NCI-H2227 (cell line): ENCODE measurements around the gene HHAT.
"Not testable (repeated sequence)": the region's sequence is repeated elsewhere in the genome, so short reads cannot be mapped to it uniquely, and the experiment has no call there.

Source experiments
- DNase-seq: peaks from one replicate; lab custom pipeline; 2025; ENCODE audit not compliant: unreplicated experiment; lab: John Stamatoyannopoulos, UW

HHAT gene

DNA sequence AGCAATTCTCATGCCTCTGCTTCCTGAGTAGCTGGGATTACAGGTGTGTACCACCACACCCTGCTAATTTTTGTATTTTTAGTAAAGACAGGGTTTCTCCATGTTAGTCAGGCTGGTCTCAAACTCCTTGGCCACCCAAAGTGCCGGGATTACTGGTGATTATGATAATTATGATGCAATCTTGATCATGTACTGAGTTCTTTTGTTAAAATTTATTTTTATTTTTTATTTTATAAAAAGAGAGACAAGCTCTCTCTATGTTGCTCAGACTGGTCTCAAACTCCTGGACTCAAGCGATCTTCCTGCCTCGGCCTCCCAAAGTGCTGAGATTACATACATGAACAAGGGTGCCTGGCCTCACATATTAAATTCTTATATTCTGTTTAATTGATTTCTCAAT, 25.6 kb downstream of the HHAT start:
- not testable (repeated sequence) for DNase-seq

DNA sequence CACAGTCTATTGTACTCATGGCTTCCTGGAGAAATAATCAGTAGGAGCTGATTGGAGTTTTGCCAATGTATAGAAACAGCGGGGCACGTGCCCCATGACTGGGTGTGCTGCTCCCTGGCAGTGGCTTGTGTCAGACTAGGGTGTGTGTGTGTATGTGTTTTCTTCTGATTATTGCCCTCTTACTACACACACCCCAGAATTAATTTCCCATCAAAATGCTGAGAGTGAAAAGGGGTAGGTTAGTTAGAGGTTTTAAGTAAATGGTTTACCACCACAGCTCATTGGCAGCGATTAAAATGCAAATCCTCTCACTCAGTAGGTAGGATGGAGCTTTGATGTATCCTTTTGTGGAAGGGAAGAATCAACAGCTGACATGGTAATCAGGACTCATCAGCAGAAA, 29.9 kb downstream of the HHAT start:
- DNase-seq, result no peak

DNA sequence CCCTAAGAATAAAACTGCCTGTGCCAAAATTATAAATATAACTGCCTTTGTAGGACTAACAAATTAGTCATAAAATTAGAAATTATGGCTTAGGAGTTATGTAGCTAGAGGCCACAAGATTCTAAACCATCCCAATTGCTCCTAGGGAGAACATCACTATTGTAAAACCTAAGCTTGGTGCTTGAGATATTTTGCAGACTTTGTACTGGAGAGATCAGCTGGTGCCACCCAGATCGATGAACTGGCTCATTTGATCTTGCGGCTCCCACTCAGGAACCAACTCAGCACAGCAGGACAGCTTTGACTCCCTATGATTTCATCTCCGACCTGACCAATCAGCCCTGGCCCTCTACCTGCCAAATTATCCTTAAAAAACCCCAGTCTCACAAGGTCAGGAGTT, 30.6 kb downstream of the HHAT start:
- DNase-seq, result no peak

DNA sequence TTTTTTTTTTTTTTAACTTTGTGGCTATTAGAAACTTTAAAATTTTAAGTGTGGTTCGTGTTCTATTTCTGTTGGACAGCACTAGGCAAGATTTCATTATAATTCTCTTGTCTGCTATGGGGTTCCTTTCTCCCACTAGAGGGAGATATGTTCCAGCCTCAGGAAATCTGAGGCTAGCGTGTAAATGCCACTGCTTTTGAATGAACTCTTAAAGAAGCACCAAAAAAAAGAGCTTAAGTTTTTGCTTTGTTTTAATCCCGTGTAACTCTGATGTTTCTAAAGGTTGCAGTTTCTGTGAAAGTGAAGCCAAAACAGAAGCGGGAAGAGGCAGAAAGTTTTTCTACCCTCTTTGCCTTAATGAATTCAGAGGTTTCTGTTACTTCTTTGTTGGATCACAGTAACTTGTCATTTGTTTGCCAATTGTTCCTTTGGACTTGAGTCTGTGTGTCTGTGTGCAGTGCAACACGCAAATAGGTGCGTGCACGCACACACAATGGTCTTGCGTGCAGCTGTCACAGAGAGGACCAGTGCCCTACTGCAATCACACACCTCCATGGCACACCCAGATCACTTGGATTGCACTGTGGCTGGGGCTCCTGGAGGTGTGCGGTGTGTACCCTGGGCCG, 32.3 kb downstream of the HHAT start:
- DNase-seq, result peak; percentile 49

DNA sequence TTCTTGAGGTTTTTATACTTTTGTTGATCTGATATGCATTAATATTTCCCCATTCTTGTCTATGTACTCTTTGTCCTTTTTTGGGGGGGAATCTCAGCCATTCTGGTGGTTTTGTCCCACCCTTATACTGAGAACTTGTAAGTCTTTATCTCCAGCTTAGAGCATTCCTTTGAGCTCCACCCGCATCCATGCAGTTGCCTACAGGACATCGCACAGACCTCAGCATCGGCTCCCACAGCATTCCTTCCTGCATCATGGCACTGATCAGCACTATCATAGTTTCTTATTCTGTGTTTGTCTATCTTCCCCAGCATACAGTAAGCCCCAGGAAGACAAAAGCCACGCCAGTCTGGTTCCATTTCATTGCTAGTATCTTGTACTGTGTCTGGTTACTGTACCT, 33.0 kb downstream of the HHAT start:
- DNase-seq, result no peak

DNA sequence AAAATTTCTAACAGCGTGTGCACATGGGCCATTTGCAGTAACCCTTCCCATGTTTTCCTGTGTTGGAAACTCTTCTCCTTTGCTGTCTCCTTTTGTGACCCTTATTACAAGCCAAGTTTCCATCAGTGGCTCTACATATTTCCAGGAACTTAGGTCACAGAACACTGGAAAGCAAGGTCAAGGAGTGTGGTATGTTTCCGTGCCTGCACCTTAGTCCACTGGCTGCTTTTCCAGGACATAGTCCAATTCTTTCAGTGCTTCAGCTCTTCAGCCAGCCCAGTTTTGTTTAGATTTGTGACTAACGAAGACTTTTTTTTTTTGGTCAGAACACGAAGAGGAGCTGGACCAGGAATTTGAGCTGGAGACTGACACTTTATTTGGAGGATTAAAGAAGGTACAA, 33.8 kb downstream of the HHAT start:
- no peak for DNase-seq

DNA sequence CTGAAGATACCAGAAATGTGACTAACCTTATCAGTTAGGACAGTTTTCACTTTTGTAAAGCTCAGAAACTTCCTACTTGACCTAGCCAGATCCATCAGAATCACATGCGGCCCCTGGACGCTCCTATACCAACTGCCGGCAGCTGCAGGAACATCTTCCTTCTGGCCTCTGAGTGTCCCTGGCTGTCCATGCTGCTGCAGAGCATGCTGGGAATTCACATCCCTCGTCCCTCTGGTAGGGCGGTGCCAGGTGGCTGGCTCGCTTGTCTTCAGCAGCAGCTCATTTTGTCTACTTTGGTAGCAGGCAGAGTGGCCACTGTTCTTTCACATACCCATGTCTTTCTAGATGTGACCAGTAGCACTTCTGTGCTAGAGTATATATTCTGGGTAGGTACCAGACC, 34.4 kb downstream of the HHAT start:
- no peak for DNase-seq

DNA sequence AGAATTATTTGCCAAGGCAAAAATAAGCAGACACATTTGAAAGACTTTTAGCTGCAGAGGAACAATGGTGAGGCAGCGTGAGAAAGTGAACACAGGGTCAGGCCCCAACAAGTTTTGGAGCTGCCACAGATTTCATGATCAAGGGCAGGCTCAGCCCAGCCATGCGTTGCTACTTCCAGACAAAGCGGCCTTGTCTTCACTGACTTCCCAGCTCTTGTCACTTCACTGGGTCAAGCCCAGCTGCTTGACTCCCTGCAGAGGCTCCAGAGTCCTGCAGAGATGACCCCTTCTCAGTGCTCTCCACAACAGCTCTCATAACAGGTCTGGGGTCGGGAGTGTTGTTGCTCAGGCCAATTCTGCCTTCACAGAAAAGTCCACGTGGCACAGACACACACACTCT, 35.8 kb downstream of the HHAT start:
- no peak for DNase-seq

DNA sequence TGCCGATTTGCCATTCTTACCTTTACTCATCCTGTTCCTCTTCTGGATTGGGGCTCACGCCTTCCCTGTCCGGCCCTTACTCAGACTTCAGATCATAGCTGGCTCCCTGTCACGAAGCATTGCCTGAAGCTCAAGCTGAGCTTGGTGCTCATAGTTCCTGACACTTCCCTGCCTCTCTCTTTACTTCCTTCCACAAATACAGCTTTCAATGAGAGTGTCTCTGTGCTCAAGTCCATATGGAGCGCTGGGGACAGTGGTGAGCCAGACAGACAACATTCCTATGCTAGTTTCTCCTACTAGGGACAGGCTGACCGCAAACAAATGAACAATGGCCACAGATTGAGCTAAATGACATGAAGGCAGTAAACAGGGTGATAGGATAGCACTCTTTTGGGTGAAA, 38.1 kb downstream of the HHAT start:
- no peak for DNase-seq

DNA sequence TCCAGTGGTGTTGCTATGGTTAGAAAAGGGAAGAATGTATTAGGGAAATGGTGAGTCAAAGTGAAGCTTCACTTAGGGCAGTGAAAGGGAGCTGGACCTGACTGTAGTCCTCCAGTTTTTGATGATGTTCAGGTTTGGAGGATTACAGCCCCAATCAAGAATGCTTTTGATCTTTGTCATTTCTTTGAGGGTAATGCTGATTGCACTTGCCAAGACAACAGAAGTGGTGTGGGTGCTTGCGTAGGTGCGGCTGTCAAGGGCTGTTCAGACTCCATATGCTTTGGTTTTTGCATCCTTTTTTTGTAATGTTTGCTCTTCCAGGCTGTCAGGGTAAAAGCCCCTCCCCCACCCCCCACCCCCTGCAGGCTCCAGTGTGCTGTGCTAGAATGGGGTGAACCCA, 38.9 kb downstream of the HHAT start:
- DNase-seq, result no peak

DNA sequence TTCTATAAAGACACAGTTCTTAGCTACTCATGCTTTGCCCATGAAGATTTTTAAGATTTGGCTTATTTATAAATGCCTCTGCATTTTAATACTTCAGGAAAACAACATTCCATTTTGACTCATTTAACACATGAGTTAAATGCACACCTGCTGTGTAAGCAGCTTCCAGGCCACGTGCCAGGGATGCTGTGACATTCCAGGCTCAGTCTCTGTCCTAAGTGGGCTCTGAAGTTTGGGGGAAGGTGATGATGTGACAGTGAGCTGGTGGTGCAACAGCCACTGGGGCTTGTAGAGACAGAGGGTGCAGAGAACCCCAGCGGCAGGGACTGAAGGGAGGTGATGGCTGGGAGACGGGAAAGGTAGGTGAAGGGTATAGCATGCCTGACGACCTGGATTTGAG, 40.7 kb downstream of the HHAT start:
- DNase-seq, result no peak

DNA sequence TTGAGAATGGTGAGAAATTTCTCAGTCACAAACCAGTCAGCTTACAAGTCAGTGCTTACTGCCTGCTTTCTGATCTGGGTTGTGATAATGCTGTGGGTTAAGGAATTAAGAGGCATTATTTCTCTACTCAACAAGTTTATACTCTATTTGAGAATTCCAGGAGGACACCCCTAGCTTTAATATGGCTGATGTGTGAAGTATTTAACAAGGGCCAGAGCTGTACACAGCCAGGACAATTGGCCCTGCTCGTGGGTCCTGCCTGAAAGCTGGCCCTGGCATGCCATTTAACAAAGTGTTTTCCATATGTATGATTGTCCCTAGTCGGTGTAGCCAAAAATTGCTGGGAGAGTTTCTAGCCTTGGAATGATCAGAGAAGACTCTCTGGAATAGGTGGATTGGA, 43.2 kb downstream of the HHAT start:
- no peak for DNase-seq

DNA sequence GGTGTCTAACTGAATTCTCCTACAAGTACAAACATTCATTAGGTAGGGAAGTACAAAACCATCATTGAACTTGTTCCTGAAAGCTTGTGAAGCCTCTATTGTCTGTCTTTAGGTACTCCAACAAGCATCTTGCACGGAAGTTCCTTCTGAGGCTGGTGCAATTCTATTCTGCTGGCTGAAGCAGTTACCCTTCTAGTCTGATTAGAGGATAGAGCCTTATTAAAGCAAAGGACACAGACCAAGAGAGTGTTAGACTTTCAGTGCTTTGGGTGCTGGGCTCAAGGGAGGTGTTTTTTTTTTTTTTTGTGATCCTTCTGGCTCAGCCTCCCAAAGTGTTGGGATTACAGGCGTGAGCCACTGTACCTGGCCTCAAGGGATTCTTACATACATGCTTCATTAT, 43.8 kb downstream of the HHAT start:
- no peak for DNase-seq

DNA sequence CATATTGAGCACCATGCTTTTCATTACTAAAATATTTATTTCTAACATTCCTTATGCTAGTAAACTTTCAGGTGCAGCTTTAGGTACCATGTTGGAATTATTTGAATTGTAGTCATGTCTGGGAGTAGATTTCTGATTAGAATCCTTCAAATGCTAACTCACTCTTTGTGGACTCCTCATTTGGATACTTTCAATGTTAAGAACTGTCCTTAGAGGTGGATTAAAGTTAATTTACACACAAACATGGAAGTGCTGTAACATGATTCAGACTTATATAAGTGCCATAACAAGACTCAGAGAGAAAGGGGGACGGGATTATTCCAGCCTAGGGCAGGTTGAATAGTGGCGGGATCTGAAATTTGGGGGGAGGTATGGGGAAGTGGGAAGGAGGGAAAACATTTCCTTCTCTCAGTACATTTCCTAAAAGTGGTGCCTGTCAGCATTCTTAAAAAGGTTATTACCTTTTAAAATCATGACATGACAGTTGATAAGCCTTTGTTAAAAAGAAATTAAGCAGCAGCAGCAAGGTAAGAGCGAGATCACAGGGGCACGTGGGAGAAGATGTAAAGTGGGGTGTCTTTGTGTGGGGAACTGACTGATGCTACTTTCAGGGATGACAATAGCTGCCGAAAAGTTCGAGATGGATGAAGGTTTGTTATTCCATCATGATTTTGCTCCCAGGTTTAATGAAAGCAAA, 44.4 kb downstream of the HHAT start:
- no peak for DNase-seq

DNA sequence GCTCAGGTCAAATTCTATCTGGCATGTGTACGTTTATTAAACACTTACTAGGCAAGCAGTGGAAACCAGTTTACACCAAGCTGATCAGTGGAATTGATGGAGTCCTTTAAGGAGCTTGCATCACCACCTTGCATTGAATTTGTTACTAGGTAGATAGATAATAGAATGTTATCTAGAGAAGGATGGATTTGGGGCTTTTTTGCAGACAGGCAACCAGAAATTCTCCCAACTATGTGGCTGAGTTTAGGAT, 44.9 kb downstream of the HHAT start:
- DNase-seq, result no peak

DNA sequence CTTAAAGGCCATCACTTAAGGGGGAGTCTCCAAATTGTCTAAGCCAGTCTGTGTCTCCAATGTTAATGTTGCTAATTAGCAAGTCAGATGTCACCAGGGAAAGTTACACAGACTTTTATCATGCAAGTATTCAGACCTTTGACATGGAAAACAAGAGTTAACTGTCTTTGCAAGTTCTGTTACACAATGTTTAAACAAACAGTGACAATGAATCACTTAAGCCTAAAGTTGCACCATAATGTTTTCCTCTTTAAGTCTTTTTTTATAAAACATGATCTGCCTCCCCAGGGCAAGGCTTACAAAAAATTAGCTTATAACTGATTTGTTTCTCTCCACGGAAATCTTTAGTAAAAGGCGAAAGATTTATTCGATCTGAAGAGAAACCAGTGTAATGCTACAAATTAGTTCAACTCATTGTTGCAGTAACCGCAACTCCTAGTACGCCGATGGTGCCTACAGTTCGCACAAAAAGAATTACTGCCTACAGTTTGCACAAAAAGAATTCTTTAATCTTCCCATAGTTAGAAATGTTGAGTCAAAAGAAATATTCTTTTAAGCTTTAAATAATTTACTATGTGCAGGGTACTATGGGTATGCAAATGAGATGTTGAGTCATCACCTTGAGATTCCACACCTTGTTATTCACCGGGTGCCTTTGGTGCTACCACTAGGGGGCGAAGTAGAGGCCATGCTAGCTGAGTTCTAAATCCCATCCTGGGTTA, 45.3 kb downstream of the HHAT start:
- DNase-seq, result peak; percentile 55

DNA sequence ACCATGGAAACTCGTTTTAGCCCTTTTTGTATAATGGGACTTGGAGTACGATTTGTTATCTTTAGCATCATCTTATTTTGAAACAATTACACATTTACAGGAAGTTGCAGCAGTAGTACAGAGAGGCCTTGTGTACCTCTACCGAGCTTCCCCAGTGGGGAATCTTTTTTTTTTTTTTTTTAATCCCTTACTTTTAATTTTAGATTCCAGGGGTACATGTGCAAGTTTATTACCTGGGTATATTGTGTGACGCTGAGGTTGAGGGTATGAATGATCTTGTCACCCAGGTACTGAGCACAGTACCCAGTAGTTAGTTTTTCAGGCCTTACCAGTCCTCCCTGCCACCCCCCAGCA, 45.9 kb downstream of the HHAT start:
- DNase-seq, result no peak

DNA sequence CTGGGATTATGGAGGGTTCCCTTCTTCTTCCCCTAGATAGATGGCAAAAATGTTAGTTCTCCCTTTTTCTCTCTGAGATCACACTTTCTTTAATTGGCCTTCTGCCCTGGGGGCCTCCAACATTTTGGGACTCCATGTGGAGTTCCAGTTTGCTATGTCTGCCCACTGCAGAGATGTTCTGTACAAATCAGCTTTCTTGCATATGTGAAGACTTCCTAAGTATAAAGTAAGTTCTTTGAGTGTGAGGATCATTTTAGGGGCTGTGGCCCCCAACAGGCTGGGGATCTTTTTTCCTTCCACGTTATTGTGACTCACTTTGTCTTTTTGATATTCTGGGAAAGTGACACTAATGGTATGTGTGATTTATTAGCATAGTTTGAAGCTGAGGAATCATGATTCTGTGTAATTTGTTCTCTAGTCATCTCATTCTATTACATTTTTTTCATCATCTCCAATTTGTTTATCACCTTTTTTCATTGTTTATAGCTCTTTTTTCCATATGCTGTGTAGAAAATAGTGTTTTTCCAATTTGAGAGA, 48.2 kb downstream of the HHAT start:
- no peak for DNase-seq

DNA sequence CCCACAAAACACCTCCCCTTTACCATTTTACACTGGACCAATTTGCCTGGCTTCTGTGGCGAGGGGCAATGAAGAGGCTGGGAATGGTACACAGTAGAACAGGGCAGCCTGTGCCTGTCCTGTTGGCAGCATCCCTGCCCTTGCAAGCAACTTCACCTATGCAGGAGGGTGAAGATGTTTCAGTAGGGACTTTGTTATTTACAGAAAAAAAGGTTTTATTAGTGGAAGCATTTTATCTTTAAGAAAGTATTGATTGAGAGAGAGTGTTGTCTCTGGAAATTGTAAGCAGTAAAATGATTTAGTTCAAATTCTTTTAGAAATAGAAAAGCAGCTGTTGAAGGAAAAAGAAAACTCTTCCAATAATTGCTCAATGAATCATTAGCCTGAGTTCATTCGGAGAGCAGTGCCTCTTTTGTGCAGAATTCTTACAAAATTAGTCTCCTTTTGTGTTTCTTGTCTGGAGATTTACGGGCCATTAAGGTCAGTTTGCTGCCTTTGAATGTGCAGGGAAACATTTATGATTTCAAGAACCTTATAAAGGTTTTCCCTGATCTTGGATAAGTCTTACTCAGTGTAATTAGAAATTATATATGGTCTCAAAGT, 49.1 kb downstream of the HHAT start:
- DNase-seq, result peak; percentile 33

DNA sequence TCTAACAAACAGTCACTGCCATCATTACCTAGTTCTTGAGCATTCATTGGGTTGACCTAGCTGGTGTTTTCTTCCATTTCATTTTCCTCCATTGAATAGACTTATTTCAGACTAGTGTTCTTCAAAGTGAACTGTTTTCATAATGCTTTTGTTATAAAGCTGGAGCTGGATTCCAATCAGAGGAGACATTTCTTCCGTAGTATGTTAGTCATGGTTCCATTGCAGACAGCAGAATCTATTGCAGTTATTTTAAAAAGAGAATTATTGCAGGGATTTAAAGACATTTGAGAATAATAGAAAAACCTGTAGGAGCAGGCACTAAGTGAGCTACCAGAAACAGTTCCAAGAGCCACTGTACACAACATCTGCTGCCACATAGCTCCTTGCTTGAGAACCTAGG, 50.0 kb downstream of the HHAT start:
- DNase-seq, result no peak

DNA sequence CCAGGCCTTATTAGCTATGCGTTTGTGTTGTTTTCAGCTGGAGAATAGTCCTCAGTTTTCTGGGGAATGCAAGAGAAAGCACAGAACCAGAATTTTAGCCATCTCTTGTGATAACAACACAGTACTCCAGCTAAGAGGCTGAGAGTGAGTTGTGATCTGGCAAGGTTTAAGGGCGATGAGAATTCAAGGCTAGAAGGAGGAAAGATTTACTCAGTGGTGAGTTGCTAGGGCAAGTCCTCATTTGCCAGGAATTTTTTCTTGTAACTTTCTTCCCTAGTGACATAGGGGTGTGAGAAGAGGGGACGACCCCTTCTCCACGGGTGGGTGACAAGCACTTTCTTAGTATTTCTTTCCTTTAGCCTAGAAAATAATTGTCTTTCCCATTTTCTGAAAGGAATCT, 53.2 kb downstream of the HHAT start:
- no peak for DNase-seq

DNA sequence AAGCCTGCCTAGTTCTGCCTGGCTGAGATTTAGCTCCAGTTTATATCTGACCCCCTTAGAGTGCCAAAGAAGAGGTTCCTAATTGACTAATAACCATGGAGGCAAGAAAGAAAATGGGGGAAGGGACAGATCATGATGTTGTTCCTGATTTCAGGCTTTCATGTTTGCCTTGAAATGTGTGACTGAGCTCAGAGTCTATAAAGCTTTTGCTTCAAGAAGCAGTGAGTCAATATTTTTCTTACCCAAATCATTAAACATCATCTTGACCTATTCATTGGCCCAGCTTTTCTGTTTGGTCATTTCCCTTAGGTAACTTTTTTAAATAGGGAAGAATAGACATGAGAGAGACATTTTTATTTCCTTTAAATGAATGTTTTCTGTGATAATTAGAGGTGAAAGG, 55.9 kb downstream of the HHAT start:
- no peak for DNase-seq
